GM12875 (cell line): ENCODE data around the gene CHRD.

Experiments
- H3K4me3 ChIP-seq: one replicate; pipeline ENCODE4 v1.5.1; 2011; ENCODE audit warnings: low read depth, low read length, control low read depth
- CTCF ChIP-seq: IDR thresholded peaks from 2 replicates; pipeline ENCODE4 v1.5.1; 2011; ENCODE audit warnings: low read depth, mild to moderate bottlenecking, control low read depth, inconsistent platforms, low read length, moderate library complexity, borderline replicate concordance; ENCODE audit not compliant: insufficient read depth

Gene CHRD

GRCh38 chr3:184341925-184342324, 37.9 kb upstream of the CHRD start:
- no peak for TF ChIP-seq CTCF

DNA sequence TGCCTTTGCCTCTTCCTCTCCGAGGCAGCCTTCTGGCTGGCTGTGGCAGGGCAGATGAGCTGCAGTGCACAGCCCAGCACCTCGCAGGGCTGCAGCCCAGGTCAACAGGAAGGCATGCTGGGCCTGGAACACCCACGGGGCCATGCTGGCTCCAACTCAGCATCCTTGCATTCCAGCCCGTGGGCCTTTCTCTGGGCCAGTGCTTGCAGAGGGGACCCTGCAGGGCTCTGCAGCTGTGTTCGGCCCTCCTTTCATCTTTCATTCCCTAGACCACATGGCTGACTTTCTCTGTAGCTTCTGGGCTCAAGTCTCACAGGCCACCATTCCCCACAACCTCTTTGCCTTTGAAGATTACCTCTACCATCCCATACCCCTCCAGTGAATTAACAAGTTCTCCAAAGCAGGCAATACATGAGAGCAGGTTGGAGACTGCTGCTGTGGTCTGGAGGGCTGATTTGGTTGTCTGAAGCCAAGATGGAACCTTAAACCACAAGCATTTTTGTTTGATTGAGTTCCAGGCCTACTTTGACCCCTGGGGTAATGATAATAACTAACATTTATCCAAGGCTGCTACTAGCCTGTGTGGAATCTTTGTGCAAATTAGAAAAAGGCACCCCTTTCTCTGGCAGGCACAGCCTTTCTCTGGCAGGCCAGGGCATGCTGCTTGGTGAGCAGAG, 36.5 kb upstream of the CHRD start:
- no peak overlapping the region for H3K4me3 ChIP-seq
- TF ChIP-seq CTCF: no peak

More at GRCh38 chr3:184341925-184342324, 37.9 kb upstream of the CHRD start:
- H3K4me3 ChIP-seq: no peak overlapping the region

DNA sequence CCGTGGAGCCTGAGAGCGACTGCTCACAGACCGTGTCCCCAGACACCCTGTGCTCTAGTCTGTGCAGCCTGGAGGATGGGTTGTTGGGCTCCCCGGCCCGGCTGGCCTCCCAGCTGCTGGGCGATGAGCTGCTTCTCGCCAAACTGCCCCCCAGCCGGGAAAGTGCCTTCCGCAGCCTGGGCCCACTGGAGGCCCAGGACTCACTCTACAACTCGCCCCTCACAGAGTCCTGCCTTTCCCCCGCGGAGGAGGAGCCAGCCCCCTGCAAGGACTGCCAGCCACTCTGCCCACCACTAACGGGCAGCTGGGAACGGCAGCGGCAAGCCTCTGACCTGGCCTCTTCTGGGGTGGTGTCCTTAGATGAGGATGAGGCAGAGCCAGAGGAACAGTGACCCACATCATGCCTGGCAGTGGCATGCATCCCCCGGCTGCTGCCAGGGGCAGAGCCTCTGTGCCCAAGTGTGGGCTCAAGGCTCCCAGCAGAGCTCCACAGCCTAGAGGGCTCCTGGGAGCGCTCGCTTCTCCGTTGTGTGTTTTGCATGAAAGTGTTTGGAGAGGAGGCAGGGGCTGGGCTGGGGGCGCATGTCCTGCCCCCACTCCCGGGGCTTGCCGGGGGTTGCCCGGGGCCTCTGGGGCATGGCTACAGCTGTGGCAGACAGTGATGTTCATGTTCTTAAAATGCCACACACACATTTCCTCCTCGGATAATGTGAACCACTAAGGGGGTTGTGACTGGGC, 35.1 kb upstream of the CHRD start:
- TF ChIP-seq CTCF: no peak
- no peak overlapping the region for H3K4me3 ChIP-seq

DNA sequence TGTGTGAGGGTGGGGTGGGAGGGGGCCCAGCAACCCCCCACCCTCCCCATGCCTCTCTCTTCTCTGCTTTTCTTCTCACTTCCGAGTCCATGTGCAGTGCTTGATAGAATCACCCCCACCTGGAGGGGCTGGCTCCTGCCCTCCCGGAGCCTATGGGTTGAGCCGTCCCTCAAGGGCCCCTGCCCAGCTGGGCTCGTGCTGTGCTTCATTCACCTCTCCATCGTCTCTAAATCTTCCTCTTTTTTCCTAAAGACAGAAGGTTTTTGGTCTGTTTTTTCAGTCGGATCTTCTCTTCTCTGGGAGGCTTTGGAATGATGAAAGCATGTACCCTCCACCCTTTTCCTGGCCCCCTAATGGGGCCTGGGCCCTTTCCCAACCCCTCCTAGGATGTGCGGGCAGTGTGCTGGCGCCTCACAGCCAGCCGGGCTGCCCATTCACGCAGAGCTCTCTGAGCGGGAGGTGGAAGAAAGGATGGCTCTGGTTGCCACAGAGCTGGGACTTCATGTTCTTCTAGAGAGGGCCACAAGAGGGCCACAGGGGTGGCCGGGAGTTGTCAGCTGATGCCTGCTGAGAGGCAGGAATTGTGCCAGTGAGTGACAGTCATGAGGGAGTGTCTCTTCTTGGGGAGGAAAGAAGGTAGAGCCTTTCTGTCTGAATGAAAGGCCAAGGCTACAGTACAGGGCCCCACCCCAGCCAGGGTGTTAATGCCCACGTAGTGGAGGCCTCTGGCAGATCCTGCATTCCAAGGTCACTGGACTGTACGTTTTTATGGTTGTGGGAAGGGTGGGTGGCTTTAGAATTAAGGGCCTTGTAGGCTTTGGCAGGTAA, 34.3 kb upstream of the CHRD start:
- no peak overlapping the region for H3K4me3 ChIP-seq
- TF ChIP-seq CTCF: peak; percentile 47; the same call in 1 of the 2 replicates

DNA sequence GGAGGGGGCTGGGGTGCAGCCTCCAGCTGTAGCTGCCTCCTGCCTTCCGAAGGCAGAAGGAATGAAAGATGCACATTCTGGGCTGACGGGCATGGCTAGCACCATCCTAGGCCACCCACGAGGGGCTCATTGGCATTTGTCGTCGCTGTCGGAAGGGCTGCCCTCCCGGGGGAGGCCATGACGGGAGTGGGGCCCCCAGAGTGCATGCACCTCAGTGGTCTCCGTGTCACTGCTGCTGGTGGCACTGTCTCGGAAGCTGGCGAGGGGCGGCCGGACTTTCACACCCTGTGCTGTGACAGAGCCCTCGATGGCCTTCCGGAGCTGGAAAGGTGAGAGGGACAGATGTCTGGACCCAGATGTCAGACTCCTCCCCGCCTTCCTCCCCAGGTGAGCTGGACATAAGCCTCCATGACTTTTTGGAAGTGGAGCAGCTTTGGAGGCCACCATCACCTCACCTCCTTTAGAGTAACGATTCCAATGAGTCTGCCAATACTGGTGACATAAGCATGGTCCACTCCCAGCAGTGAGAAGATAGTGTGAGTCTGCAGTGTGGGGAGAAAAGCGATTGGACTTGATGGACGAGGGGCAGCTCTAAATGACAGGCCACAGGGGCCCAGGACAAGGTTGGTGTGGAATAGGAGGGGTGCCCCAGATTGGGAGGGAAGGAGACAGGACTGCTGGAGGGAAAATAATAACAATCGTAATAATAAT, 33.2 kb upstream of the CHRD start:
- H3K4me3 ChIP-seq: no peak overlapping the region
- no peak for TF ChIP-seq CTCF

DNA sequence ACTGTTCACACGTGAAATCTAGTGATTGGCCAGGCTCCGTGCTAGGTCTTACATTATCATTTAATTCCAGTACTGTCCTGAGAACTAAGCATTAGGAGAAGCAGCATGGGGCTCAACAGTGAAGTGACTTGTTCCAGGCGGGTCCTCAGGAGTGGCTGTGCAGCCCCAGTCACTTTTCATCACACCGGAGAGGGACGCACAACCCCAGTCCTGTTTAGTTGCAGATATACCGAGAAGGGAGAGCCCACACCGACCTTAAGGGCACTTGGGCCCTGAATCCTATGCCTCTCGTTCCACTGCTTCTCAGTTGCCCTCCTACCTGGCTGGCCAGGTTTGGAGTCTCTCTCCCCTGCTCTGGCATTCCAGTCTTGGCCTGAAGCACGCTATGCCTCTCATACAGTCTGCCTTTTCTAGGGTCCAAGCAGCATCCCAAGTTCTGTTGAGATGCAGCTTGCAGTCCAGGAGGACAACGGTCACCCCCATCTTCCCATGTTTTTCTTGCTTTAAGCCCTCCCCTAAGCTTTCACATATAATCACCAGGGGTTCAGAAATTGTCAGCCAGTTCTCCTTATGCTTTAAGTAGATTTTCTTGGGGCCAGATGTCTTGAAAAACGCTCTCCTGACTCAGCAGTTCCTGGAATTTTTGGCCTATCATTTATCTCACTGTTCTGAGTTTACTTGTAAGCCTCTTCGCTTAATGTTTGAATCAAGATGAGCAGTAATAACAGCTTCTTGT, 32.4 kb upstream of the CHRD start:
- no peak overlapping the region for H3K4me3 ChIP-seq
- no peak for TF ChIP-seq CTCF
